ENCODE results near the gene NRP1. TPM values are rescaled to one million over a fixed set of nuclear protein-coding genes. Genes with fewer than 3 reads are reported as not detected.

The NRP1 gene
- total and polyA plus RNA-seq, 9 donors = 80.1 to 140 (median 112) TPM

DNA sequence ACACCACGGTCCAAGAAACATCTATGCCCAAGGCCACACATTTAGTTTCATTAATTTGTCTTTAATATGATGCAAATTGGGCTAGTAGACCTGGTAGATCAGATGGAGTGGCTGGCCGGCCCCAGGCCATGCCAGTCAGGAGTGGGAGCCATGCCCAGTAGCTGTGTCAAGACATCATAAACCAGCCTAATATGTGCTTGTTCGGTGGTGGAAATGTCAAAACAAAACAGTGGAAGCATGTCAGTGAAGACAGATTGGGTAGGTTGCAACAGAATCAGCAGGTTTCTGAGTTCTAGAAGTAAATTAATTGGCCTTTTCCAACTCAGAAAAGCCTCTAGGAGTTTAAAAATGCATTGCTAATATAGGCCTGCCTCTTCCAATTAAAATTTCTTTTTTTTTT lies 124.7 kb downstream of the NRP1 start:
- WGBS (ENCODE audit: insufficient coverage) = 80% methylated on average over 1 of the region's 3 CpGs
- H3K4me3 ChIP-seq (ENCODE audit: low read length) = no peak overlapping the region
- H3K9me3 ChIP-seq (replicated peaks; ENCODE audit: control insufficient read depth, low read depth, low read length) = no peaks in the 10 kb centered on the region
- H3K27ac ChIP-seq (ENCODE audit: low read length) = no peak overlapping the region
- no peak for DNase-seq
- H3K36me3 ChIP-seq (ENCODE audit: control insufficient read depth, insufficient read depth, low read length) = peaks cover 44% of the 10 kb centered on the region
- H3K27me3 ChIP-seq (ENCODE audit: control insufficient read depth, insufficient read depth, low read length) = no peaks in the 10 kb centered on the region
- H3K4me1 ChIP-seq (ENCODE audit: control insufficient read depth, insufficient read depth, low read length) = peaks cover 2% of the 10 kb centered on the region

DNA sequence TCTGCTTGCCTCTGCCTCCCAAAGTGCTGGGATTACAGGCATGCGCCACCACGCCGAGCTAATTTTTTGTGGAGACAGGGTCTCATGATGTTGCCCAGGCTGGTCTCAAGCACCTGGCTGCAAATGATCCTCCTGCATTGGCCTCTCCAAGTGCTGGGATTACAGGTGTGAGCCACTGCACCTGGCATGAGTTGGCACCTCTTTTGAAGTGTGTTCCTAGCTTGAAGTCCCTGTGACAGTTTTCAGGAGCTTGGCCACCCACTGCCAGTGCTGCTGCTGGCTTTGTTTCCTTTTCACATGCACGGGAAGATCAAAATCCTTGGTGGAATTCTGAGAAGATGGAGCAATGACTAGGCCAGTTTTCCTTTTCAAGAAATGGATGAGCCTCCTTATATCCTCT lies 126.3 kb downstream of the NRP1 start:
- 96% methylated on average over 3 of the region's 4 CpGs for WGBS (ENCODE audit: insufficient coverage)
- Histone ChIP-seq H3K9me3 (replicated peaks; ENCODE audit: control insufficient read depth, low read depth, low read length) (no peaks in the 10 kb centered on the region), H3K4me1 (ENCODE audit: control insufficient read depth, insufficient read depth, low read length) (peaks cover 2% of the 10 kb centered on the region), H3K36me3 (ENCODE audit: control insufficient read depth, insufficient read depth, low read length) (peaks cover 33% of the 10 kb centered on the region), H3K27me3 (ENCODE audit: control insufficient read depth, insufficient read depth, low read length) (no peaks in the 10 kb centered on the region), H3K4me3 (ENCODE audit: low read length) (no peak overlapping the region), H3K27ac (ENCODE audit: low read length) (no peak overlapping the region)
- DNase-seq = no peak

DNA sequence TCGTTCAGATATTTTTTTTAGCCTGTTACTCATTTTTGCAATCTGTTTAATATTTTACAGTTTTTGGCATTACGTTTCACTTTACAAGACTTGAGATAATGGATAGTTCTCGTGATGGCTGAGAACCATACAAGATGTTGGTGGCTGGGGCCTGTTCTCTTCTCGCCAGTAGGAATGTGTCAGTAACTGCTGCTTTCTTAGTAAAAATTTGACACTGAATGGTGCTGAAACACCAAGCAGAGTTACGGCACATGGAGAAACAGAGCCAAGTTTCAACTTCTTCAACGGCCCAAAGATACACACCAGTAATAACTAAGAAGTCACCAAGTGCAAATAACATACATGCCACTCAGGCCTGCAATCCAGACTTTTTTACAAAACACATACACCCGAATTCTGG lies 130.4 kb downstream of the NRP1 start:
- no peaks in the 10 kb centered on the region for H3K9me3 ChIP-seq (replicated peaks; ENCODE audit: control insufficient read depth, low read depth, low read length)
- WGBS (ENCODE audit: insufficient coverage) = 70% methylated on average over 3 of the region's 7 CpGs
- no peak overlapping the region for H3K4me3 ChIP-seq (ENCODE audit: low read length)
- no peak for DNase-seq
- no peaks in the 10 kb centered on the region for H3K4me1 ChIP-seq (ENCODE audit: control insufficient read depth, insufficient read depth, low read length)
- no peak overlapping the region for H3K27ac ChIP-seq (ENCODE audit: low read length)
- no peaks in the 10 kb centered on the region for H3K27me3 ChIP-seq (ENCODE audit: control insufficient read depth, insufficient read depth, low read length)
- peaks cover 49% of the 10 kb centered on the region for H3K36me3 ChIP-seq (ENCODE audit: control insufficient read depth, insufficient read depth, low read length)

DNA sequence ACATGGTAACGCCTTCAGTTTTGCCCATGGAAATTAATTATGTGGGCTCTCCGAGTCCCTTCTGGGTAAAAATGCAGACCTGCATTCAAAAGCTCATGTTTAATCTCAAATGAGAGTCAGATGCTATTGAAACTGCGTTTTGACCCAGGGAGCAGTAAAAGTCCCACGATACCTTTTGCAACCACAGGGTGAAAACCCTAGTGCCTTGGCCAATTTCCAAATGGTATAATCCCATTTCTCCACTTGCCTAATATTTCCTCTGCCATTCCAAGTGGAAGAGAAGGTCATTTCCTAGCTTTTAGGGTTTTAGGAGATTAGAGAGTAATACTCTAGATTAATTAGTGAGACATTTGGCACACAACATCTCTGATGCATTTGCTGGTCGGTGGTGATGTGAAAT lies 132.5 kb downstream of the NRP1 start:
- 71% methylated on average over 3 of the region's 5 CpGs for WGBS (ENCODE audit: insufficient coverage)

DNA sequence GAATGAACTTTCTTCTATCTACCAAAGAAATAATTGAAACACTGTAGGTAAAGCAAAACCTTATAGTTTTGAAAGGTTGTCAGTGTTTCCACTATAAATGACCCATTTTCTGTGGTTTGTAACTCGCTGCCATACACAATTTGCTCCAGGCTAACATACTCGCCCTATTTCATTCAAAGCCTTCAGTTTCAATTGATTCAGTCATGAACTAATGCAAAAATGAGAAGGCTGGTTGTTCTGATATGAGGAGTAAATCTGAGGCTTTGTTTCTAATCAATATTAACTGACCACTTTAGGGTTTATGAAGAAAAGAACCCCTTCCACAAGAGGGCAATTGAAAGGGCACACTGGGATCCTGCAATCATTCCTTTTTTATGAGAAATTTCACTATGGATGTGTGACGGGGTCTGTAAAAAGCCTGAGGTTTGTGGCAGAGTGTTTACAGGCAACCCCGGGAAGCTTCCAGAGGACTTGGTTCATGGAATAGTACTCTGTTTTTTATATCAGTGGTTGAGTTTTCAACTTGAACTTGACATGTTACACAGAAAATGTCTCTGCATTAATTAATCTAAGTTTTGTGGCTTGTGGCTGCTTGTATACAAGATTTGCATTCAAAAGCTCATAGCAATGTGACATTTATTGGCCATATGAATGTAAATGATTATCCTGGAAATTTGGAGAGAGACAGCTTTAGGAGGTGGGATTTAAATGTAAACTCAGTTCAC lies 133.2 kb downstream of the NRP1 start:
- Histone ChIP-seq H3K36me3 (ENCODE audit: control insufficient read depth, insufficient read depth, low read length) (peaks cover 51% of the 10 kb centered on the region), H3K27ac (ENCODE audit: low read length) (no peak overlapping the region), H3K4me1 (ENCODE audit: control insufficient read depth, insufficient read depth, low read length) (peaks cover 6% of the 10 kb centered on the region), H3K27me3 (ENCODE audit: control insufficient read depth, insufficient read depth, low read length) (no peaks in the 10 kb centered on the region), H3K9me3 (replicated peaks; ENCODE audit: control insufficient read depth, low read depth, low read length) (no peaks in the 10 kb centered on the region), H3K4me3 (ENCODE audit: low read length) (no peak overlapping the region)
- no peak for DNase-seq
- WGBS (ENCODE audit: insufficient coverage) = 92% methylated on average over 2 of the region's 4 CpGs

More for the DNA sequence above, 132.5 kb downstream of the NRP1 start:
- Histone ChIP-seq H3K36me3 (ENCODE audit: control insufficient read depth, insufficient read depth, low read length) (peaks cover 48% of the 10 kb centered on the region), H3K4me1 (ENCODE audit: control insufficient read depth, insufficient read depth, low read length) (peaks cover 5% of the 10 kb centered on the region), H3K9me3 (replicated peaks; ENCODE audit: control insufficient read depth, low read depth, low read length) (no peaks in the 10 kb centered on the region), H3K27me3 (ENCODE audit: control insufficient read depth, insufficient read depth, low read length) (no peaks in the 10 kb centered on the region), H3K4me3 (ENCODE audit: low read length) (no peak overlapping the region), H3K27ac (ENCODE audit: low read length) (no peak overlapping the region)
- DNase-seq = no peak

DNA sequence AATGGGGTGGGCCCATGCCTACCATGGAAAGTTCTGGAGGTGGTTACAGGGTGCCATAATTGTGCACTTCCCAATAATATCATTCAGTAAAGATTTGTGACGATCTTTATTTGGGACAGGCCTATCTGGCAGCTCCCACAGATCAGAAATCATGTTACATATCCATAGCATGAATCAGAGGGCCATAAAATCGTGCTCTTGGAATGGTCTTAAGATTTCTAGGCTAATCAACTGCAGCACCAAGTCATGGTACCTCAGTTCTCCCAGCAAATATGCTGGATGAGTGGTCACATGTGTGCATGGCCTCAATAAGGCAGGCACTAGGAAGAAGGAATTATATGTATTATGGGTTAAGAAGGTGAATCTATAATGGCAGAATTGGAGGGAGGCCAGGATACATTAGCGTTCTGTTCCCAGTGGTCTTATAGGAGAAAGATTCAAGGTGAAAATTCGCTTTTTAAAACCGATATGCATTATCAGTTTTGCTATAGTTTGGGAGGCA lies 134.7 kb downstream of the NRP1 start:
- Histone ChIP-seq H3K4me1 (ENCODE audit: control insufficient read depth, insufficient read depth, low read length) (peaks cover 6% of the 10 kb centered on the region), H3K4me3 (ENCODE audit: low read length) (no peak overlapping the region), H3K27me3 (ENCODE audit: control insufficient read depth, insufficient read depth, low read length) (no peaks in the 10 kb centered on the region), H3K27ac (ENCODE audit: low read length) (no peak overlapping the region), H3K9me3 (replicated peaks; ENCODE audit: control insufficient read depth, low read depth, low read length) (no peaks in the 10 kb centered on the region), H3K36me3 (ENCODE audit: control insufficient read depth, insufficient read depth, low read length) (peaks cover 50% of the 10 kb centered on the region)
- WGBS (ENCODE audit: insufficient coverage) = 85% methylated on average over 3 of the region's 5 CpGs
- DNase-seq = no peak

DNA sequence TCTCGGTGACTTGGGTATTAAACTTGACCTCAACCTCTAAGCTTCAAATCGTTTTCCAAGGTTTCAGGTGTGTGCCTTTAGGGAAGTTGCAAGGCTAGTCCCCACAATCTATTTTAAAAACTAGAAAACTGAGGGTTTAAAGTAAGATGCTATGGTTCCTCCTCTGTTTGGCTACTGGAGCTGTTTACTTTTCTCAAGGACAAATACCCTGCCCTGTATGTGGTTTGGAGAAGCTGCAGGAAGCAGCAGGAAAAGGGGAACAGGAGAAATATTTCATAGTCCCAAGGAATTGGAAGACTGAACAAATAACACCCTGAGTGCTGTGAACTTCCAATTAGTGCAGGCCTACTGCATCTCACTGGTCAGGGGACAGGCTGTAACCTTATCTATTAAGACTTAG lies 135.9 kb downstream of the NRP1 start:
- no peak overlapping the region for H3K4me3 ChIP-seq (ENCODE audit: low read length)
- no CpG with 5 or more reads among the region's 2 CpGs for WGBS (ENCODE audit: insufficient coverage)
- DNase-seq = no peak
- no peaks in the 10 kb centered on the region for H3K9me3 ChIP-seq (replicated peaks; ENCODE audit: control insufficient read depth, low read depth, low read length)
- H3K36me3 ChIP-seq (ENCODE audit: control insufficient read depth, insufficient read depth, low read length) = peaks cover 50% of the 10 kb centered on the region
- H3K27ac ChIP-seq (ENCODE audit: low read length) = no peak overlapping the region
- H3K4me1 ChIP-seq (ENCODE audit: control insufficient read depth, insufficient read depth, low read length) = peaks cover 8% of the 10 kb centered on the region
- H3K27me3 ChIP-seq (ENCODE audit: control insufficient read depth, insufficient read depth, low read length) = no peaks in the 10 kb centered on the region

DNA sequence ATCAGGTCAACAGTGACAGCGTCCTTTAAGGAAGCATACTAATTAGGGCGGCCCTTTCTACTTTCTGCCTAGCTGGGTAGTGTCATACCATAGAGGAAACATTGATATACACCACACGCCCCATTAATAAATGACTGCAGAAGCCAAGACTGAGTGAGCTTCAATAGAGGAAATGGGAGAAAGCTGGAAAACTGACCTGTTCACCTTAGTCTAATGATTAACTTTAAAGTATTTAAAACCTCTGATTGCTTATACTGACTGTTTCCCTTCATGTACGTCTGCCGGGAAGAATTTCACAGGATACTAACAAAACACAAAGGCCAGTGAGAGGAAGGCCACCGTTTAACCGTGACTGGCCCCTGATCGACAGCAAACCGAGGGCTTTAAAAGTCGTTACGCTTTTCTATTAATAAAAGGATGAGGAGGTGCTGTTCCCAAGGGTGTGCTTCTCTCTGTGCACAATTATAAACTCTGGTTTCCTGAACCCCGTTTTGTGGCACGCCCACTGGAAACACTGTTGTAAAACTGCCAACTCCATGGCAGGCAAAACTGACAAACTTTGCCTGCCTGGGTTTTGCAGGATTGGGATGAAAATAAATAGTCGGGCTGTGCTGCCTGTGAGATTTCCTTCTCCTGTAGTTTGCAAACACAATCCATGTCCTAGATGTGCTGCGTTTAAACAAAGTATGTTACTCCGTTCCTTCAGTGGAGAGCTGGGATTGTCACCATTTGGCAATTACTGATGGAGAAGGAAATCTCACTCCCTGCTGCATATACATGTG lies 137.6 kb downstream of the NRP1 start:
- peaks cover 40% of the 10 kb centered on the region for H3K36me3 ChIP-seq (ENCODE audit: control insufficient read depth, insufficient read depth, low read length)
- DNase-seq = peak; percentile 61
- no peak overlapping the region for H3K4me3 ChIP-seq (ENCODE audit: low read length)
- H3K27me3 ChIP-seq (ENCODE audit: control insufficient read depth, insufficient read depth, low read length) = no peaks in the 10 kb centered on the region
- H3K27ac ChIP-seq (ENCODE audit: low read length) = peak overlapping the region; percentile 71
- H3K4me1 ChIP-seq (ENCODE audit: control insufficient read depth, insufficient read depth, low read length) = peaks cover 14% of the 10 kb centered on the region
- 44% methylated on average over 3 of the region's 16 CpGs for WGBS (ENCODE audit: insufficient coverage)
- no peaks in the 10 kb centered on the region for H3K9me3 ChIP-seq (replicated peaks; ENCODE audit: control insufficient read depth, low read depth, low read length)

DNA sequence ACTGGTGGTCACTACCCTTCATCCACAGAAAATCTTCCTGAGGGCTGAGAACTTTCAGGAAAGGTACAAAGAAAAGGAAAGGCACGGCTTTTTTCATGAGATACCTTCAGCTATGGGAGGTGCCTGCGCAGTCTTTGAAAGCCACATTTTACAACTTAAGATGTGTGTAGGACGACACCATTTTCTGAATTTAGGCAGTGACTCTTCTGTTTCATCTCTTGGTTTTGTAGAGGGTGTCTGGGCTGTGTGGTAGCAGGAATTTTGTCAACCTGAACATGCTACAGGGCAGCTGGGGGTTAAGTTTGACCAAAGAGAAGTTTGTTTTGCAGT lies 138.1 kb downstream of the NRP1 start:
- no peak for DNase-seq
- WGBS (ENCODE audit: insufficient coverage) = 73% methylated on average over 3 of the region's 3 CpGs
- Histone ChIP-seq H3K4me3 (ENCODE audit: low read length) (no peak overlapping the region), H3K27me3 (ENCODE audit: control insufficient read depth, insufficient read depth, low read length) (no peaks in the 10 kb centered on the region), H3K9me3 (replicated peaks; ENCODE audit: control insufficient read depth, low read depth, low read length) (no peaks in the 10 kb centered on the region), H3K27ac (ENCODE audit: low read length) (peak overlapping the region; percentile 71), H3K36me3 (ENCODE audit: control insufficient read depth, insufficient read depth, low read length) (peaks cover 36% of the 10 kb centered on the region), H3K4me1 (ENCODE audit: control insufficient read depth, insufficient read depth, low read length) (peaks cover 14% of the 10 kb centered on the region)

DNA sequence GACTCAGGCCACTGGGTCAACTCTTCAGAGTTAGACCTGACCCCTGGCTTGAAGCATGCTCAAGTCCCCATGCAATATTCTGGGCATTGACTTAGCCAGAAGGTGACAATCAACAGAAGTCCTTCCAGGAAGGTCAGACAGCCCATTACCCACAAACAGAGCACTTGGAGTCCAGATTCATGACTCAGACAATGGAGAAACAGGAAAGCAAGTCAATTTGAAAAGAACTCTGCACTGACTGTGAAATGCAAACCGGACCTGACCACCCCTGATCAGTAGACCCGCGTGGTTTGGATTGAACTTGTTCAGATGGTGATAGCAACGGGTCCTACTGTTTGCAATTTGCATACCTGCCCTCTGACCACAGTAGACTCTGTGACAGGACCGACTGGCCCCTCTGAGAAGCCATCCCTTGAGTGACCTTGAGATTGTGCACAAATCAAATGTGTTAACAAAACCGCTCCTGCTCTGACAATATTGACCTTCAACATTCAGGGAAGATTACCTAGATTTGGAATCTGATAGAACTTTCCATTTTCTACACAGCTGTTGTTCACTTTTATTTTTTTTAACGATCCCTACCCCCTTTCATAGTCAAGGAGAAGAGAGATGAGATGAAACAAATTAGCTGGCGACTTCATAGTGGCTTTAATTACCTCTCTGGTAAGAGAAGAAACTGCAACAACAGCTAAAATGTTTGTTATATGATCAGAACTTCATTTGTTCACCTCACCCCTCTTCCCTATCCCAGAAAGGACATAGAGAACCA lies 138.7 kb downstream of the NRP1 start:
- 73% methylated on average over 5 of the region's 8 CpGs for WGBS (ENCODE audit: insufficient coverage)
- no peaks in the 10 kb centered on the region for H3K27me3 ChIP-seq (ENCODE audit: control insufficient read depth, insufficient read depth, low read length)
- no peak overlapping the region for H3K4me3 ChIP-seq (ENCODE audit: low read length)
- no peaks in the 10 kb centered on the region for H3K9me3 ChIP-seq (replicated peaks; ENCODE audit: control insufficient read depth, low read depth, low read length)
- peaks cover 14% of the 10 kb centered on the region for H3K4me1 ChIP-seq (ENCODE audit: control insufficient read depth, insufficient read depth, low read length)
- H3K36me3 ChIP-seq (ENCODE audit: control insufficient read depth, insufficient read depth, low read length) = peaks cover 37% of the 10 kb centered on the region
- no peak for DNase-seq
- peak overlapping the region; percentile 71 for H3K27ac ChIP-seq (ENCODE audit: low read length)

Measured in muscle of leg (tissue), 11 donors.